HepG2 (cell line): ENCODE results near the gene SASS6. TPM values are rescaled to one million over a fixed set of nuclear protein-coding genes. Genes with fewer than 3 reads are reported as not detected.

Experiments used
- ATAC-seq: fragments of 200-7000 bp; cut with Tn5 transposase; 3 replicates; pipeline ENCODE4 v1.9.1; 2020; ENCODE audit warnings: mild to moderate bottlenecking, moderate library complexity
- BruUV-seq: library from RNA; stranded (reverse); fragments of 400-500 nt; replicated peaks from 2 replicates; lab custom pipeline; 2021; lab: Mats Ljungman, UMichigan
- CTCF ChIA-PET: fragments of 300-600 bp; formaldehyde crosslinking; extraction: SDS; loops from one replicate; lab custom pipeline; 2021; ENCODE audit warnings: low total read pairs, inconsistent platforms, low intra/inter-chr PET ratio; lab: Yijun Ruan, JAX
- POLR2A ChIA-PET: fragments of 350-600 bp; sonication (Branson Sonifier 250); formaldehyde crosslinking; loops from one replicate; lab custom pipeline; 2020; ENCODE audit warnings: antibody characterized with exemption, inconsistent platforms; lab: Yijun Ruan, JAX
- DNase-seq: peaks from one replicate; pipeline ENCODE4 v3.0.0-alpha.2; 2015; ENCODE audit warnings: low spot score
- FAIRE-seq: peaks from 3 replicates; lab custom pipeline; 2011; peaks lifted over from hg19 to GRCh38; lab: Jason Lieb, UNC
- H2AFZ ChIP-seq: one replicate; pipeline ENCODE4 v1.6.1; 2011; ENCODE audit warnings: low read length, inconsistent platforms
- H3K27ac ChIP-seq: fragments of 300-600 bp; 3 replicates; pipeline ENCODE4 v1.8.0; 2011; ENCODE audit warnings: mixed run types, mild to moderate bottlenecking, mixed read lengths, low read length, inconsistent platforms; ENCODE audit not compliant: insufficient read depth; ENCODE audit errors: extremely low read length
- H3K27me3 ChIP-seq, 2 experiments: fragments of 200-600 bp in 1 of 2; 2 replicates in 1 of 2; 3 replicates in 1 of 2; pipeline versions ENCODE4 v1.6.0 to v1.8.0; 2011; ENCODE audit warnings: low read length in 2 of 2, mild to moderate bottlenecking in 2 of 2, moderate library complexity in 2 of 2, inconsistent platforms in 1 of 2; ENCODE audit not compliant: insufficient read depth in 2 of 2, control insufficient read depth in 1 of 2
- H3K36me3 ChIP-seq, 2 experiments: fragments of 200-600 bp in 1 of 2; replicated peaks in 1 of 2; 2 replicates in 1 of 2; 3 replicates in 1 of 2; pipeline versions ENCODE4 v1.5.1 to v1.8.0; 2011; ENCODE audit warnings: low read length in 2 of 2, inconsistent platforms in 1 of 2; ENCODE audit not compliant: insufficient read depth in 2 of 2, control insufficient read depth in 1 of 2
- H3K4me1 ChIP-seq: 2 replicates; pipeline ENCODE4 v1.5.1; 2012; ENCODE audit warnings: low read length, inconsistent platforms; ENCODE audit not compliant: insufficient read depth
- H3K4me2 ChIP-seq: 2 replicates; pipeline ENCODE4 v1.6.0; 2011; ENCODE audit warnings: low read depth, low read length, inconsistent platforms
- H3K4me3 ChIP-seq, 3 experiments: fragments of 200-600 bp in 1 of 3; sonication (generic), shearing (Covaris generic) in 1 of 3; replicated peaks in 1 of 3; 2 replicates each; pipeline ENCODE4 v1.5.1; 2011 to 2016; ENCODE audit warnings: low read length in 3 of 3, inconsistent platforms in 2 of 3, low read depth in 2 of 3, mild to moderate bottlenecking in 2 of 3, control low read depth in 1 of 3, mixed read lengths in 1 of 3; ENCODE audit not compliant: insufficient read depth in 1 of 3
- H3K79me2 ChIP-seq: one replicate; pipeline ENCODE4 v1.6.1; 2011; ENCODE audit warnings: low read length, inconsistent platforms; ENCODE audit not compliant: insufficient read depth
- H3K9ac ChIP-seq: 2 replicates; pipeline ENCODE4 v1.6.0; 2011; ENCODE audit warnings: mild to moderate bottlenecking, low read depth, low read length, inconsistent platforms; ENCODE audit not compliant: insufficient read depth
- H3K9me3 ChIP-seq: 2 replicates; pipeline ENCODE4 v1.5.1; 2012; ENCODE audit warnings: mild to moderate bottlenecking, low read length
- H4K20me1 ChIP-seq: 2 replicates; pipeline ENCODE4 v1.6.0; 2011; ENCODE audit warnings: inconsistent platforms, mild to moderate bottlenecking, low read length, moderate library complexity; ENCODE audit not compliant: insufficient read depth
- CCAR2 ChIP-seq: fragments of 200-400 bp; formaldehyde crosslinking; optimal IDR thresholded peaks from 2 replicates; pipeline ENCODE3; 2018; ENCODE audit warnings: low read depth, mild to moderate bottlenecking, low read length, moderate library complexity
- HBP1 ChIP-seq: IDR thresholded peaks from 2 replicates; pipeline ENCODE4 v1.6.1; 2016; ENCODE audit warnings: low read depth, control low read depth
- HOXA7 ChIP-seq: sonication (generic); formaldehyde crosslinking; IDR thresholded peaks from 2 replicates; pipeline ENCODE4 v1.8.1; 2022; ENCODE audit warnings: mild to moderate bottlenecking, missing genetic modification reagents, moderate library complexity
- MAZ ChIP-seq, 2 experiments: sonication (generic) in 1 of 2; formaldehyde crosslinking in 1 of 2; IDR thresholded peaks; 2 replicates each; pipeline versions ENCODE4 v1.5.0 to v1.6.1; 2012 to 2020; ENCODE audit warnings: low read depth in 2 of 2, mild to moderate bottlenecking in 2 of 2, borderline replicate concordance in 1 of 2, improper control_type of control experiment in 1 of 2, low read length in 1 of 2, missing genetic modification reagents in 1 of 2, moderate library complexity in 1 of 2
- PAX8 ChIP-seq: sonication (generic); formaldehyde crosslinking; IDR thresholded peaks from 2 replicates; pipeline ENCODE4 v1.8.0; 2022; ENCODE audit warnings: mild to moderate bottlenecking, missing genetic modification reagents, borderline replicate concordance
- TIGD3 ChIP-seq: sonication (generic); formaldehyde crosslinking; IDR thresholded peaks from 2 replicates; pipeline ENCODE4 v1.5.1; 2020; ENCODE audit warnings: mild to moderate bottlenecking, missing genetic modification reagents, borderline replicate concordance
- ZNF432 ChIP-seq: sonication (generic); formaldehyde crosslinking; IDR thresholded peaks from 2 replicates; pipeline ENCODE4 v1.5.0; 2020; ENCODE audit warnings: missing genetic modification reagents, mild to moderate bottlenecking, borderline replicate concordance
- ZNF703 ChIP-seq: sonication (generic); formaldehyde crosslinking; IDR thresholded peaks from 2 replicates; pipeline ENCODE4 v1.5.1; 2020; ENCODE audit warnings: missing genetic modification reagents, mild to moderate bottlenecking, moderate library complexity, borderline replicate concordance
- in situ Hi-C: cut with HindIII; loops from 2 replicates; pipeline ENCODE4 v1.10.0; 2017; ENCODE audit warnings: low pct_unique_long_range_greater_than_20kb; ENCODE audit not compliant: extremely low pct_ligation_motif_present
- intact Hi-C: fragments of 100-400 bp; cut with micrococcal nuclease; formaldehyde crosslinking; loops from one replicate; pipeline ENCODE4 v1.10.0; 2022; ENCODE audit not compliant: unreplicated experiment
- polyA plus RNA-seq, 8 experiments: library from polyadenylated mRNA; depleted of rRNA in 3 of 8; stranded (reverse) in 7 of 8; unstranded in 1 of 8; fragments of >200 nt; fragmentation: Illumina TruSeq in 4 of 8; extraction: Trizol in 4 of 8; gene quantifications; 2 replicates each; pipeline versions ENCODE4 v1.2.1 to v1.2.3, GENCODE V29; 2011 to 2016; ENCODE audit warnings: low read depth in 4 of 8, missing spikeins in 1 of 8, mixed read lengths in 1 of 8; ENCODE audit not compliant: insufficient read depth in 1 of 8
- total RNA-seq, 5 experiments: library from RNA; depleted of rRNA; stranded (reverse); fragments of >200 nt; fragmentation: Illumina TruSeq; extraction: Trizol; gene quantifications; 2 replicates each; pipeline ENCODE4 v1.2.3, GENCODE V29; 2016; ENCODE audit warnings: low read depth in 1 of 5
- TF ChIP-seq, protein P1 (sequence below), 2 experiments: sonication (generic) in 1 of 2; formaldehyde crosslinking in 1 of 2; IDR thresholded peaks; 2 replicates each; pipeline versions ENCODE4 v1.5.1 to v1.6.1; 2011 to 2020; ENCODE audit warnings: borderline replicate concordance in 1 of 2, low read depth in 1 of 2, low read length in 1 of 2, mild to moderate bottlenecking in 1 of 2, missing genetic modification reagents in 1 of 2, moderate library complexity in 1 of 2
- TF ChIP-seq, protein P2 (sequence below), 2 experiments: sonication (generic) in 1 of 2; formaldehyde crosslinking in 1 of 2; IDR thresholded peaks; 2 replicates each; pipeline versions ENCODE4 v1.6.1 to v1.9.0; 2014 to 2022; ENCODE audit warnings: antibody characterized with exemption in 1 of 2, borderline replicate concordance in 1 of 2, inconsistent platforms in 1 of 2, low read depth in 1 of 2, missing genetic modification reagents in 1 of 2

The SASS6 gene
- total and polyA plus RNA-seq, 2 of the 13 experiments (the other 11 are each of a cell fraction or from before 2014, with no cell fraction given): 2.3 to 10.7 TPM

- TF ChIP-seq ZNF703 (CRISPR knock-in tag): no peak
- no peak for TF ChIP-seq TIGD3
- TF ChIP-seq MAZ (IDR thresholded peaks at IDR 0.05; ENCODE audit: borderline replicate concordance, low read depth, low read length): no peak
- no peak for TF ChIP-seq MAZ (CRISPR knock-in tag; IDR thresholded peaks at IDR 0.05; ENCODE audit: low read depth)
- TF ChIP-seq, protein P1, sequence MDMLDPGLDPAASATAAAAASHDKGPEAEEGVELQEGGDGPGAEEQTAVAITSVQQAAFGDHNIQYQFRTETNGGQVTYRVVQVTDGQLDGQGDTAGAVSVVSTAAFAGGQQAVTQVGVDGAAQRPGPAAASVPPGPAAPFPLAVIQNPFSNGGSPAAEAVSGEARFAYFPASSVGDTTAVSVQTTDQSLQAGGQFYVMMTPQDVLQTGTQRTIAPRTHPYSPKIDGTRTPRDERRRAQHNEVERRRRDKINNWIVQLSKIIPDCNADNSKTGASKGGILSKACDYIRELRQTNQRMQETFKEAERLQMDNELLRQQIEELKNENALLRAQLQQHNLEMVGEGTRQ (IDR thresholded peaks at IDR 0.05; ENCODE audit: low read depth, low read length): no peak
- TF ChIP-seq, protein P1 (CRISPR knock-in tag; IDR thresholded peaks at IDR 0.05; ENCODE audit: borderline replicate concordance): no peak
These were observed 55.2 kb downstream of the SASS6 start (continued) for GRCh38 chr1:100077531-100077930.

- no peaks in the 10 kb centered on the region for H4K20me1 ChIP-seq
- ChIA-PET POLR2A (no interaction called here), CTCF (no interaction called here)
- peaks cover 2% of the 10 kb centered on the region for H3K79me2 ChIP-seq
- no peaks in the 10 kb centered on the region for H3K27me3 ChIP-seq
- no peak overlapping the region for H3K4me2 ChIP-seq
- DNase-seq (no peak), ATAC-seq (no peak), FAIRE-seq (no peak)
- no peak overlapping the region for H3K4me3 ChIP-seq
- H3K4me1 ChIP-seq: no peaks in the 10 kb centered on the region
- intact Hi-C loops: no loop called here
- no TSS peak for BruUV-seq
- no peak overlapping the region for H2AFZ ChIP-seq
- peaks cover 14 to 74% of the 10 kb centered on the region in 2 experiments for H3K36me3 ChIP-seq
- no peak overlapping the region for H3K27ac ChIP-seq
- no peaks in the 10 kb centered on the region for H3K9me3 ChIP-seq
- H3K9ac ChIP-seq: no peak overlapping the region
- in situ Hi-C loops: no loop called here
- no peak for TF ChIP-seq HBP1 (CRISPR knock-in tag)
- no peak for TF ChIP-seq CCAR2
- no peak for TF ChIP-seq HOXA7 (CRISPR knock-in tag)
- no peak for TF ChIP-seq ZNF432
- TF ChIP-seq PAX8 (CRISPR knock-in tag): no peak
- TF ChIP-seq, protein P2, sequence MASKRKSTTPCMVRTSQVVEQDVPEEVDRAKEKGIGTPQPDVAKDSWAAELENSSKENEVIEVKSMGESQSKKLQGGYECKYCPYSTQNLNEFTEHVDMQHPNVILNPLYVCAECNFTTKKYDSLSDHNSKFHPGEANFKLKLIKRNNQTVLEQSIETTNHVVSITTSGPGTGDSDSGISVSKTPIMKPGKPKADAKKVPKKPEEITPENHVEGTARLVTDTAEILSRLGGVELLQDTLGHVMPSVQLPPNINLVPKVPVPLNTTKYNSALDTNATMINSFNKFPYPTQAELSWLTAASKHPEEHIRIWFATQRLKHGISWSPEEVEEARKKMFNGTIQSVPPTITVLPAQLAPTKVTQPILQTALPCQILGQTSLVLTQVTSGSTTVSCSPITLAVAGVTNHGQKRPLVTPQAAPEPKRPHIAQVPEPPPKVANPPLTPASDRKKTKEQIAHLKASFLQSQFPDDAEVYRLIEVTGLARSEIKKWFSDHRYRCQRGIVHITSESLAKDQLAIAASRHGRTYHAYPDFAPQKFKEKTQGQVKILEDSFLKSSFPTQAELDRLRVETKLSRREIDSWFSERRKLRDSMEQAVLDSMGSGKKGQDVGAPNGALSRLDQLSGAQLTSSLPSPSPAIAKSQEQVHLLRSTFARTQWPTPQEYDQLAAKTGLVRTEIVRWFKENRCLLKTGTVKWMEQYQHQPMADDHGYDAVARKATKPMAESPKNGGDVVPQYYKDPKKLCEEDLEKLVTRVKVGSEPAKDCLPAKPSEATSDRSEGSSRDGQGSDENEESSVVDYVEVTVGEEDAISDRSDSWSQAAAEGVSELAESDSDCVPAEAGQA (IDR thresholded peaks at IDR 0.05; ENCODE audit: low read depth): no peak
- TF ChIP-seq, protein P2 (CRISPR knock-in tag; IDR thresholded peaks at IDR 0.05; ENCODE audit: borderline replicate concordance): no peak
These were observed 56.0 kb downstream of the SASS6 start for GRCh38 chr1:100076744-100077143.
